ENCODE results near the gene NRP2.

Gene NRP2

DNA sequence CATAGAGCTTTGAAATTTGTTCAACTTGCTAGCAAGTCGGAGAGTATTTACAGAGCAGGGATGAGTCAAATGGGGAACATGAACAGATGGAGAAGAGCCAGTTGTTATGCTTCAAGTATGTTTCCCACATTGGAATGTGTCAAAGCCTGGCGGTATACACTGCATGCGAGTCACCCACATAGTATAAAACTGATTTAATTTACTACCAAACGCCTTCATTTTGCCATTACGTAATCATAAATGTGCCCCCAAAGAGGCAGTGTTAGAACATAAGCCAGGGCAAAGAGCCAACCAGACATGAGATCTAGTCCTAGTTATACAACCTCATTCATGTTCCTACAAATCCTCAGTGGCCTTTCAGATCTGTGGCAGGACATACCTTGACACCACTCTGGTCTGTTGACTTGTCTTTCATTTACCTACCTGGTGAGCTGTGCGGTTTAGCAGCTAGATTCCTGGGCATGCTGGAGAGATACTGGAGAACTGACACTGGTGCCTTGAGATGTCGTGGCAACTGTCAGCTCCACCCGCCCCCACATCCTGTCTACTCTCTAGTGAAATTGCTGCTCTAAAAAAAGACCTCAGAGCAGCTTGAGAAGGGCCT, 21.7 kb upstream of the NRP2 start:
- DNase-seq (ENCODE audit: low read depth): no peak

- no peak for DNase-seq (ENCODE audit: low read depth)
Measured at GRCh38 chr2:205661281-205661680, 21.0 kb upstream of the NRP2 start.

GRCh38 chr2:205662206-205662965, 19.9 kb upstream of the NRP2 start:
- DNase-seq (ENCODE audit: low read depth): no peak

- DNase-seq (ENCODE audit: low read depth): no peak
Measured at GRCh38 chr2:205665791-205666190, 16.5 kb upstream of the NRP2 start.

DNA sequence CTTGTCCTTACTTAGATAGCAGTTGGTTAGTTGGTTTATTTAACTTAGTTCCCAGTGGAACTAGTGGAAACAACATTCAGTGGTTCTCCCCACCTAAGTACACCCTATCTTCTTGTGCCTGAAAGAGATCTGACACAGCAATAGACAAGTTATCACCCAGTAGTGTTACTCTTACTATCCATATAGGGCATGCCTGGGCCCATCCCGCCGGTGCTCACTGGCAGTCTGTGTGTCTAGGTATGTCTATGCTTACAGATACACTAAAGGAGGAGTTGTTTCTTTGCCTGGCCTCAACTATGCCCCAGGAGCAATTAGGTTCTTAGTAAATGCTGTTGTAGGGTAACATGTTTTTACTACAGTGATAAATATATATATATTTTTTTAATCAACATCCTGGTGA, 12.0 kb upstream of the NRP2 start:
- no peak for DNase-seq (ENCODE audit: low read depth)

DNA sequence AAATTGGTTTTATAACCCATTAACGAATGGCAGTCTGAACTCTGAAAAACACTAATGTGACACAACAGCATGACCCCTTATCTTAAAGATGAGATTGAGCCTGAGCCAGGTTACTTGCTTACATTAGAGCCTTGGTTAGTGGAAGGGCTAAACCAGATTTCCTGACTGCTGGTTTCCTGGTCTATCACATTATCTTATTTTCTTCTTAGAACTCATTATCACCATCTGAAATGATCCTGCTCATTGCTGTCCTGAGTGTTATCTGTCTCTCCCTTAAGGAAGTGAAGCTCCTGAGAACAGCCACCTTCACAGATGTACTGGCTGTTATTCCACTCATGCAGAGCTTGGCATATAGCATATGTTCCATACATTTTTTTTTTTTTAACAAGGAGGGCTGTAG, 9.0 kb upstream of the NRP2 start:
- no peak for DNase-seq (ENCODE audit: low read depth)

DNA sequence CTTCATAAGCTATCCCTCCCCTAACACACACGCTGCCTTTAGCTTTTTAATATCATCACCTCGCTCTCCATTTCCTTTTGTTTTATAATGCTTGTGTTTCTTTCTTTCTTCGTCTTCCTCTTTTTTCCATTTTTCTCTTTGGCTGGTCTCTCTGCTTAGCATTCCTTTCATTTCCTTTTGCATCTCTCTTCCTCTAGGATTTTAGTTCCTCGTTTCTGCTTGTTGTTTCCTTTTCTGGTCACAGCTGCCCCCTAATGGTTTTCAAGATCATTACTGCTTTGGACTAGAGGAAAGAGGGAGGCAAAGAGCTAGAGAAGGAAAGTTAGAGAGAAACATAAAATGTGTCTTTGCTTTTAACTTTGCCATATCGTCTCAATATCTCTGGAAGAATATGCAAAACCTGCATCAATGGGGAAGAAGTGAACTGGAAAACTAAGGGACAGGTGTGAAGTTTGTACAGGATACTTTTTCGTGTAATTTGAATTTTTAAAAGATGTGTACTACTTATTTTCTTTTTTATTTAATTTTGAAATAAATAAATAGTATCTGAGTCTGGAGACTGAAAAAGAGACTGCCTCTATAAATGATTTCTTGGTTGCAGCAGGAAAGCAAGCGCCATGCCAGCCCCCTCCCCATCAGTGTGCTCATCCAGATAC, 6.3 kb upstream of the NRP2 start:
- no peak for DNase-seq (ENCODE audit: low read depth)

DNA sequence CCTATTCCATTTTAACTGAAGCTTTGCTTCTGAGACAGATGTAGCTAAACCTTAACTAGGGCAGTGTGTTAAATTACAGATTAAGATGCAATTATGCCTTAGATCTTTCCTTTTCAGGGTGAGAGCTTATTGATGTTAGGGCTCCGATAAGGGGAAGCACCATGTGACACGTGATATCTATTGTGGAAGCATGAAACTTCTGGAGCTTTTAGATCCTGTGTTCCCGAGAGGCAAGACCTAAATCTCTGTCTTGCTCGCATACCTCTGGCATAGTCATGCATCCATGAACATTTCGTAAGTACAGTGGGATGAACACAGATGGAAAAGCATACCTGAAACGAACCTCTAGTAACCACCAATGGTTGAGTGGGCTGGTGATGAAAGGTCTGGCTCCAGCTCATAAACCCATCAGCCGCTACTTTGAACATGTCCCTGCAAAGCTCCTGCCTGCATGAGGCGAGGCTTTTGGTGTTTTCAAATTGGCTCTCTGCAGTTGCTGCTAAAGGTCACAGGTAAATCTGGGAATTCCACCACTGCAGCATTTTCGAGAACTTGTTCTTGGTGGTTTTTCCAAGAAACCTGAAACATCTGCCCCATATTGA, 3.7 kb upstream of the NRP2 start:
- DNase-seq (ENCODE audit: low read depth): no peak

DNA sequence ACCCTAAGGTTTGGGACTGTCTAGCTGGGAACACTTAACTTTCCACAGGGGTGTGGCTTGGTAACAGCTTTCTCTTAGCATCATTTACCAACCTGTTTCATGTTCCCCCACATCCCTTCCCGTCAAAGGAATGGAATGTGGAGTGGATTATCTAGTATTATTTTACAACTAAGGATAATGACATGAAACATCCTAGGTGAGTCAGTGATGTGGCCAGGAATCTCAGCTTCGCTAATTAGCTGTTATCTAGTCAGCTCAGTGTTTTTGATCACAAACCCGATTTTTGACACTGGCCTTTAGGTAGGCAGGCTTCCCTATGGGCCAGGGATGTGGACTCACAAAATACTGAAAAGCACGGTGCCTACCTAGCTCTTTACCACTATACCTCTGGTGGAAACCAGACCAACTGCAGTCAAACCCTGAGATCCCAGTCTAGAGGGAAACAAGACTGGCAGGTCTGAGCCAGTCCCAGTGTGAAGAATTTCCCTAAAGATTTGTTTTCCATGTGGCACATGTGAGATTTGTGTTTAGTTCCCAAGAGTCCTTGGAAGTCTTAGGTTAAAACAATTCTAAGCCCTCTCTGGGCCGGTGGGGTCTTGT, 2.8 kb upstream of the NRP2 start:
- DNase-seq (ENCODE audit: low read depth): no peak

DNA sequence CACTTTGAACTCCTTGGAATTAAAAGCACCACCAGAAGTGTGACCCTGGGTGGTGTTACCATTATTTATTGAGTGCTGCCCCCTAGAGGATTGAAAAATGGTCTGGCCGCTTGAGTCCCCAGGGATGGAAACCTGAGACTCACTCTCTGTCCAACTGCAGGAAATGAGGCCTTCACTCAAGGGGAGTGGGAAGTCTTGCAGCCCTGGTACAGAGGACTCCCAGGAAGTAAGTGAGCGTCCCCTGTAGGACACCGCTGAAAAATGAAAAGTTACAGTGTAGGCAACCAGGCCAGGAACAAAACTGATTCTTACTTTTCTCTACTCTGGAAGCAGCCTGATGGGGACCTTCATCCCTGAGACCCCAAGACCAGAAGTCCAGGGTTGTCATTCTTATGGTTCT, 2.2 kb upstream of the NRP2 start:
- DNase-seq (ENCODE audit: low read depth): no peak

- no peak for DNase-seq (ENCODE audit: low read depth)
Measured at GRCh38 chr2:205680903-205681302, 1.4 kb upstream of the NRP2 start.

- DNase-seq (ENCODE audit: low read depth): no peak
Measured at GRCh38 chr2:205681401-205682238, 681 bp upstream of the NRP2 start.

- no peak for DNase-seq (ENCODE audit: low read depth)
Measured at GRCh38 chr2:205682971-205683501, 735 bp downstream of the NRP2 start.

DNA sequence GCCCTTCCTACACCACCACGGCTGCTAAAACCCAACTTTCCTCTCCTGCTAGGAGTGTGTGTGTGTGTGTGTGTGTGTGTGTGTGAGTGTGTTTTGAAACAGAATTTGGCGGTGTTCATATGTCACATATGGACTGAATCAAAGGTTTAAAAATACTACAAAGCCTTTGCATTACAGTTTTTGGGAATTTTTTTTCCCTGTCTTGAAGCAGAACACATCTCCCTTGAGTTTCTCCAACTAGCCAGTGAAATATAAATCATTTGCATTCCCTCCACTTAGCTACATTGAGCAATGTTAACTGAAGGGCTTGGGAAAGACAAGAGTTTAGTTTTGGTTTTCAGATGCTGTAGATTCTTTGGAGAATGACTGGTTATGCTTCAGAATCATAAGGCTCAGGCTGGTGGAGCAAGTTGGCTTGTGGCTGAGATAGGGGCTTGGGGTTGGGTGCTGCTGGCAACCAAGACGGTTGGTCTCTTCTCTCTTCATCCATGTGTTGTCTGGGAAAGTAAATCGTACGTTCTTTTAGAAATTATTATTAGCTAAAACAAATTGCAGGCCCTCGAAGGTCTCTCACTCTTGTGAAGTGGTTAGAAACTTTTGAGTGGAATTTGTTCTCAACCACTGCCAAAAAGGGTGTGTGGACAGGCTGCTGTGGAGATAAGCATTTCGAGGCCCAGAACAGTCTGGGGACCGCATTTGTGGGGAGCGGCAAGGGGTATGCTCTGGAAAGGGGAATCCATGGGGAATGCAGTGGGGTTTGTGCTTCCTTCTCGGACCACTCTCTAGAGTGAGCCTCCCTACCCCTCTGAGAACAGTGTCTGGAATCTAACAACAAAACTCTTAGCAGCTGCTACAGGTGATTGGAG, 1.4 kb downstream of the NRP2 start:
- DNase-seq (ENCODE audit: low read depth): no peak

GRCh38 chr2:205684871-205685313, 2.6 kb downstream of the NRP2 start:
- DNase-seq (ENCODE audit: low read depth): no peak

GRCh38 chr2:205685314-205686055, 3.2 kb downstream of the NRP2 start:
- DNase-seq (ENCODE audit: low read depth): no peak

GRCh38 chr2:205686056-205686782, 3.9 kb downstream of the NRP2 start:
- no peak for DNase-seq (ENCODE audit: low read depth)

- no peak for DNase-seq (ENCODE audit: low read depth)
Measured at GRCh38 chr2:205686783-205687640, 4.7 kb downstream of the NRP2 start.

Measured in activated T-helper 9 cell treated with anti-CD3 and anti-CD28 coated beads, Interleukin-2, amount 50 U/mL, for 16 hours (primary cell).